GDM1 (cell line): ENCODE measurements around the gene PRPF19.

Experiments
- DNase-seq: peaks from one replicate; lab custom pipeline; 2025; lab: John Stamatoyannopoulos, UW

The PRPF19 gene

DNA sequence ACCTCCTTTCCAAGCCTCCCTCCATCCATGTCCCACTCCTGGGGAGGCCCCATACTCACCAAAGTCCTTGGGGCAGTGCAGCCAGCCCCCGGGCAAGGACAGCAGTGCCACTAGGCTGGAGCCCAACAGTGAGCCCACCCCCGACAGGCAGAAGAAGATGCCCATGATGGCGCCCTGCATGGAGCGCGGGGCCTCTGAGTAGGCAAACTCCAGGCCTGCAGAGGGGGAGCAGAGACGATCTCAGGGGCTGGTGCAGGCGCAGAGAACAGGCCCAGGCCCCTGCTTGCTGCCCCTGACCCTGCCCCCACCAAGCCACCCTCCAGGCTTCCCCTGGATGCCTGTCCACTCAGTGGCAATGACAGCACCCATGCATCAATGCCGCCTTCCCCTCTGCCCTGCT, 31.4 kb upstream of the PRPF19 start:
- no peak for DNase-seq

DNA sequence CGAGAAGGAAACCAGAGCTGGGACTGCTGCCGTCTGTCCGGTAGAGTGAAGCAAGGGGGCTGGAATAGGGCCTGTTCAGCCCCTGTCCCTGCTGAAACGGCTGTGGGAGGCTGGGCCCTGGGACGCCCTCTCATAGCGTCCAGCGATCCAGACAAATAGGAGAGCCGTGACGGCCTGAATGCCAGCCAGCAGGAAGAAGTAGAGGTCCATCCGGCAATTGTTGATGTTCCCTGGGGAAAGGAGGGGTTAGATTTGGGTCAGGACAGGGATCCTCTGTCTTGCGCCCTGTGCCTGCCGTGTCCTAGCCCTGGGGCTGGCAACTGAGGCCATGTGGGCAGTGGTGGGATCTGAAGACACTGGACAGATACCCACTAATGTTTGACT, 30.8 kb upstream of the PRPF19 start:
- DNase-seq = no peak

DNA sequence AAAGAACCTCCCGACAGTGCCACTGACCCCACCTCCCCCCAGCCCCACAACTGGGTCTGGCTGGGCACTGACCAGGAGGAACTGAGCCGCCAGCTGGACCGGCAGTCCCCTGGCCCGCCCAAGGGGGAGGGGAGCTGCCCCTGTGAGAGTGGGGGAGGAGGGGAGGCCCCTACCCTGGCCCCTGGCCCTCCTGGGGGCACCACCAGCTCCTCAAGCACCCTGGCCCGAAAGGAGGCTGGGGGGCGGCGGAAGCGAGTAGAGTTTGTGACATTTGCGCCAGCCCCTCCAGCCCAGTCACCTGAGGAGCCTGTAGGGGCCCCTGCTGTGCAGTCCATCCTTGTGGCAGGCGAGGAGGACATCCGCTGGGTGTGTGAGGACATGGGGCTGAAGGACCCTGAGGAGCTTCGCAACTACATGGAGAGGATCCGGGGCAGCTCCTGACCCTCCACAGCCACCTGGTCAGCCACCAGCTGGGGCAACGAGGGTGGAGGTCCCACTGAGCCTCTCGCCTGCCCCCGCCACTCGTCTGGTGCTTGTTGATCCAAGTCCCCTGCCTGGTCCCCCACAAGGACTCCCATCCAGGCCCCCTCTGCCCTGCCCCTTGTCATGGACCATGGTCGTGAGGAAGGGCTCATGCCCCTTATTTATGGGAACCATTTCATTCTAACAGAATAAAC, 30.2 kb upstream of the PRPF19 start:
- no peak for DNase-seq

DNA sequence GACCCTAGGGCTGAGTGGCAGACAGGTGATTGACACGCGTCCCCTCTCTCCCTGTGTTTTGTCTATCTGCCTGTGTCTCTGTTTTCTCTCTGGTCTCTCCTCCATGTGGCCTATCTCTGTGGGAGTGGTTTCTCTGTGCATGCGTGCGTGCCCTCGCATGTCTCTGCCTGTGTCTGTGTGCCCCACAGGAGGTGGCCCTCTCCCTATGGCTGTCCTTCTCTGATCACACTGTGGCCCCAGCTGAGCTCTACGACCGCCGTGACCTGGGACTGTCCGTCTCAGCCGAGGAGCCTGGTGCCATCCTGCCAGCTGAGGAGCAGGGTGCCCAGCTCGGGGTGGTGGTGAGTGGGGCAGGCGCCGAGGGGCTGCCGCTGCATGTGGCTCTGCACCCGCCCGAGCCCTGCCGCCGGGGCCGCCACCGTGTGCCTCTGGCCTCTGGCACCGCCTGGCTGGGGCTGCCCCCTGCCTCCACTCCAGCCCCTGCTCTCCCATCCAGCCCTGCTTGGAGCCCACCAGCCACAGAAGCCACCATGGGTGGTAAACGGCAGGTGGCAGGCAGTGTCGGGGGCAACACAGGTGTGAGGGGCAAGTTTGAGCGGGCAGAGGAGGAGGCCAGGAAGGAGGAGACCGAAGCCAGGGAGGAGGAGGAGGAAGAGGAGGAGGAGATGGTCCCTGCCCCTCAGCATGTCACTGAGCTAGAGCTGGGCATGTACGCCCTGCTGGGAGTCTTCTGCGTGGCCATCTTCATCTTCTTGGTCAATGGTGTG, 29.5 kb upstream of the PRPF19 start:
- DNase-seq = no peak

DNA sequence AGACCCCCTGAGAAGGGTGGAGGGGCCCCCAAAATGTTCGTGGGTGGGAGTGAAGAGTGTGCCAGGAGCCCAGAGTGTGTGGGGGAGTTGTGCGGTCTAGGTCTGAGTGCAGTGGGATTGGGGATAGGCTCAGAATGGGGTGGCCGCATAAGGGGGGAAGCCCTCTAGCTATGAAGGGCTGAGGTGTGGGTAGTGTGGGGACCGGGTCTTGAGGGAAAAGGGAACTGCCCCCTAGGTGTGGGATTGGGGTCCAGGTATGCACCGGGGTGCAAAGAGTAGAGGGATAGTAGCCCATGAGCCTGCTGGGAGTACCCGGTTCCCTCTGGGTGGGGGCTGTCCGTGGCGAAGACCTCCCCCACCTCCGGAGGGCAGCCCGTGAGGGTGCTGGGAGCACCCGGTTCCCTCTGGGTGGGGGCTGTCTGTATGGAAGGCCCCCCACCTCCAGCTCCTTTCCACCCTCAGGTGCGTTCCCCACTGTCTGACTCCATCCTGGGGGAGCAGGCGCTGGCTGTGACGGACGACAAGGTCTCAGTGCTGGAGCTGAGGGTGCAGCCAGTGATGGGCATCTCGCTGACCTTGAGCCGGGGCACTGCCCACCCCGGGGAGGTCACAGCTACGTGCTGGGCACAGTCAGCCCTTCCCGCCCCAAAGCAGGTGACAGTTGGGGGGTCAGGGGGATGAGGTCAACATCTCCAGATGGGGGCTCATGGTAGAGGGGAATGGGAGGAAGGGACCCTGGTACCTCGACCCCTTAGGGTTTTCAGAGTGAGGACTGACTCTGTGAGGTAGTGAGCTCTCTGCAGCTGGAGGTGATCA, 28.6 kb upstream of the PRPF19 start:
- DNase-seq = no peak

DNA sequence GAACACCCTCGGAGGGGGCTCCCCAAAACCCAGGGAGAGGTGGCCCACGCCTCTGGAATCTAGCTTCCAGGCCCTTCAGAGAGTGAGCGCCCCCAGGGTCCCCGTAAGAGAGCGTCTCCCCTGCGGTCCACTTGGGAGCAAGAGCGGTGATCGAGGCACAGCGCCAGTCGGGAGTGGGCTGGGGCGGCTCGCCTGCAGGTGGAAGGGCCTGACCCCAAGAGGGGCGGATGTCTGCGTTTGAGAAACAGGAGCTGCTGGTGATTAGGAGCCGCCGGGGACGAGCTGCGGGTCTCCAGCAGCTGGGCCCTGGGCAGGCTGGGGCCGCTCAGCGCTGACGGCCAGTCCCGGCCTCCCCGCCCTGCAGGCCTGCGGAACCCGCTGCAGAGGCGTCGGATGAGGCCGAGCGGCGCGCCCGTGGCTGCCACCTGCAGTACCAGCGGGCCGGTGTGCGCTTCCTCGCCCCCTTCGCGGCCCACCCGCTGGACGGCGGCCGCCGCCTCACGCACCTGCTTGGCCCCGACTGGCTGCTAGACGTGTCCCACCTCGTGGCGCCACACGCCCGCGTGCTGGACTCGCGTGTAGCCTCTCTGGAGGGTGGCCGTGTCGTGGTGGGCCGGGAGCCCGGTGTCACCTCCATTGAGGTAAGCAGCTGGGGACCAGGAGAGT, 27.9 kb upstream of the PRPF19 start:
- no peak for DNase-seq

DNA sequence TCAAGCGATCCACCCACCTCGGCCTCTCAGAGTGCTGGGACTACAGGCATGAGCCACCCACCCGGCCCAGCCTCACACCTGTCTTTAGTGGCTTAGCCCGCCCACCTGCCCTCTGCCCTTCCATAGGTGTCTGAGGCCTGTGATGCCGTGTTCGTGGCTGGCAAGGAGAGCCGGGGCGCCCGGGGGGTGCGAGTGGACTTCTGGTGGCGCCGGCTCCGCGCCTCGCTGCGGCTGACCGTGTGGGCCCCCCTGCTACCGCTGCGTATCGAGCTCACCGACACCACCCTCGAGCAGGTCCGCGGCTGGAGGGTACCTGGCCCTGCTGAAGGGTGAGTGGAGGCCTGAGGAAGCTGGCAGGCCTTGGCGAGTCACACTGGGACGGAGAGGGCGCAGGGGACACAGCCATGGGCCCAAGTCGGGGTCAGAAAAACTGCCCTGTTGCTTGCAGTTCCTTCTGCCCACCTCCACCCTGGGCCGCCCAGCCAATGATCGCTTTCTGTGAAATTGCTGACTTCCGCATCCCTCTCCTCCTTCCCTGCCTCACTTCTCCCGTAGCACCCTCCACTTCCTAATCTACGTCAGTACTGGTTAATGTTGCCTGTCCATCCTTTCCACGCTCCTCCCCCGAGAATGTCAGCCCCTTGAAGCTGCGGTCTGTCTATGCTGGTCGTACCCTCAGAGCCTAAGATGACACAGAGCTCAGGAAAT, 27.2 kb upstream of the PRPF19 start:
- DNase-seq = no peak

DNA sequence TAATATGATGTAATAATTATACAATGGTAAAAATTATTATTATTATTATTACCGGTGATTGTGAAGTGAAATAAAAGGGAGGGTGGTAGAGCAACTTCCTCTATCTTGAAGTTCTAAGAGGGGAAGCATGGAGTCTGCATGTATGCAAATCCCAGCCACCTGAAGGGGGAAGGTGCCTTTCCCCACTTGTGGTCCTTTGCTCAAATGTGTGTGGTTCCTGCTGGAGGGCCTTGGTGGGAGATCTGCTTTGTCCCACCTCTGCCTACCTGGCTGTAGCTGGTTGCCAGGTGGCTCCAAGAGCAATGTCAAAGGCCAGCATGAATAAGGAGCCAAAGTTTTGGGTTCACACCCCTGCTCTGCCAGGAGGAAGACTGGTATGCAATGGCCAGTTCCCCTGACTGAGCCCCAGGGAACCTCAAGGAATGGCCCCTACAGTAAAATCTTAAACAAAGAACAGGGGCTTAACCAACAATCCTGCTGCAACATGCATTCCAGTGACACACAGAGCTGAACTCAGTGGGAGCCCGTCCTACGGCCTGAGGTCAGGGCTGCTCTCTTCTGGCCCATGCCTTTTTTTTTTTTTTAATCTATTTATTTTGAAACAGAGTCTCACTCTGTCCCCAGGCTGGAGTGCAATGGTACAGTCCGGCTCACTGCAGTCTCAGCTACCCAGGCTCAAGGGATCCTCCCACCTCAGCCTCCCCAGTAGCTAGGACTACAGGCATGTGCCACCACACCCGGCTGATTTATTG, 26.4 kb upstream of the PRPF19 start:
- no peak for DNase-seq

DNA sequence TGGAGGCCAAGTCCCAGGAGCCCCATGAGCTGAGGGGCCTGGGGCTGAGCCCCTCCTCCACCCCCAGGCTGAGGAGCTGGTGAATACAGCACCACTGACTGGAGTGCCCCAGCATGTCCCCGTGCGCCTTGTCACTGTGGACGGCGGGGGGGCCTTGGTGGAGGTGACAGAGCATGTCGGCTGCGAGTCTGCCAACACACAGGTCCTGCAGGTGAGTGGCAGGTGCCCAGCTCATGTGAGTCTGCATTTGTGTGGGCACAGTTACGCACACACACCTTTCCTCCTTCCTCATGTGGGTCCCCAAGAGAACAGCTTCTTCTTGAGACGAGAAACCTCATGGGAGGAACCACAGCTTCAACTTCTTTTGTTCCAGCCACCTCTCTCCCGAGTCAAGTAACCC, 25.5 kb upstream of the PRPF19 start:
- DNase-seq = no peak

DNA sequence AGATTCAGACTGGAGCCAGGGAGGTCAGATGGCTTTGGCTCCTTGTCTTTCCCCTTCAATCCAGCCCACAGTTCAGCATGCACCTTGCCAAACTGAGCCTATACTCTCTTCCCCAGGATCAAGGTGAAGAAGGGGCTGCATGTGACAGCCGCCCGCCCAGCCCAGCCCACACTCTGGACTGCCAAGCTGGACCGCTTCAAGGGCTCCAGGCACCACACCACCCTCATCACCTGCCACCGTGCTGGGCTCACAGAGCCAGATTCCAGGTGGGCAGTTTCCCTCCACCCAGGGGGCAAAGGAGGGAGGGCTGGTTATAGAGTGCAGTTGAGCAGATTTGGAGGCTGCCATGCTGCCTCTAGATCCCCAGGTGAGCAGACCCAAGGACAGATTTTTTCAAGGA, 24.0 kb upstream of the PRPF19 start:
- DNase-seq = no peak

DNA sequence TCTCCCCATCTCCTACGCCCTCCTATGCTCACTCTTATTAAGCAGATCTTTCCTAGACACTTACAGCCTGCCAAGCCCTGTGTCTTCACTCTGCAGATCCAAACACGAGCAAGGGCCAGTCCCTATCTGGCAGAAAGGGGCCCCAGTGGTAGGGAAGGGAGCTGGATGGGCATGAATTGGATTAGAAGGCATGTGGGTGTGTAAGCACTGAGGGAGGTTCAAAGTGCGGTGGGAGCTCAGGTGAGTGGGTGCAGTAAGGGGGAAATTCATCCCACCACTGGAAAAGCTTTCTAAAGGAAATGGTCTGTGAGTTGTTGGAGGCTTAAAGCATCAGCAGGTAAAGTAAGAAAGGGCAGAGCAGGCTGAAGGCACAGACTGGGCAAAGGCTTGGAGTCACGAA, 23.4 kb upstream of the PRPF19 start:
- DNase-seq = no peak

DNA sequence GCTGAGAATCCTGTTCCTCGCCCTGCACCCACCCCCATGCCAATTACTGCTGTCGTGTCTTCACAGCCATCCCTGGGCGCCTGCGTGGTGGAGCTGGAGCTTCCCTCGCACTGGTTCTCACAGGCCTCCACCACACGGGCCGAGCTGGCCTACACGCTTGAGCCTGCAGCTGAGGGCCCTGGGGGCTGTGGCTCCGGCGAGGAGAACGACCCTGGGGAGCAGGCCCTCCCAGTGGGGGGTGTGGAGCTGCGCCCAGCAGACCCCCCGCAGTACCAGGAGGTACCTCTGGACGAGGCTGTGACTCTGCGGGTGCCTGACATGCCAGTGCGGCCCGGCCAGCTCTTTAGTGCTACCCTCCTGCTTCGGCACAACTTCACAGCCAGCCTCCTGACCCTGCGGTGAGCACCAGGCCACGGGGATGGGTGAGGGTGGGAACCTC, 22.2 kb upstream of the PRPF19 start:
- no peak for DNase-seq

DNA sequence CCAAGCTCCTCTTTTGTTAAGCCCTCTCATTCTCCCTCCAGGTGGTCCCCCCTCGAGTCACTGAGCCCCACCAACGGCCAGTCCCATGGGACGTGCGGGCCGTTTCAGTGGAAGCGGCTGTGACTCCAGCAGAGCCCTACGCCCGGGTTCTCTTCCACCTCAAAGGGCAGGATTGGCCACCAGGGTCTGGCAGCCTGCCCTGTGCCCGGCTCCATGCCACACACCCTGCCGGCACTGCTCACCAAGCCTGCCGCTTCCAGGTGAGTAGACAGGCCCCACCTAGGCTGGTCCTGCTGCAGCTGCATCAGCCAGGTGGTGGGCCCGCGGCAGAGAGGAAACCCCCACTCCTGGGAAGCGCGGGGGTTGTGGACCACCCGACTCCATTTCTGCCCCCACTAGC, 21.2 kb upstream of the PRPF19 start:
- no peak for DNase-seq

DNA sequence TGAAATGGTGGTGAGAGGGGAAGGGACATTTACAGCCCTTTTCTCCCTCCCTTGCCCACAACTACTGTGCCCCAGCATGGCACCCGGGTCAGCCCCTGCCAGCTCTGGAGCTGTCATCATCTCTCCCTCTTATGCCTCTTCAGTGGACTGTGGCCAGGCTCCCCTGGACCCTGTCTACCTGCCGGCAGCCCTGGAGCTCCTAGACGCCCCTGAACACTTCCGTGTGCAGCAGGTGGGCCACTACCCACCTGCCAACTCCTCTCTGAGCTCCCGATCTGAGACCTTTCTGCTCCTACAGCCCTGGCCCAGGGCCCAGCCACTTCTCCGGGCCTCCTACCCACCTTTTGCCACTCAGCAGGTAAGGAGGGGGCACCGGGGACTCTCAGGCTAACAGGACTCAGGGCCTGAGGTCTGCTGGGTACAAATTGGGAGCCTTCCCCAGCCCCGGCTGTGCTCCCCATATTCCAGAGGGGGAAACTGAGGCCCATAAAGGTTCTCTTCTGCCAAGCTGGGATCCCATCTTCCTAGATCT, 20.7 kb upstream of the PRPF19 start:
- DNase-seq = no peak

DNA sequence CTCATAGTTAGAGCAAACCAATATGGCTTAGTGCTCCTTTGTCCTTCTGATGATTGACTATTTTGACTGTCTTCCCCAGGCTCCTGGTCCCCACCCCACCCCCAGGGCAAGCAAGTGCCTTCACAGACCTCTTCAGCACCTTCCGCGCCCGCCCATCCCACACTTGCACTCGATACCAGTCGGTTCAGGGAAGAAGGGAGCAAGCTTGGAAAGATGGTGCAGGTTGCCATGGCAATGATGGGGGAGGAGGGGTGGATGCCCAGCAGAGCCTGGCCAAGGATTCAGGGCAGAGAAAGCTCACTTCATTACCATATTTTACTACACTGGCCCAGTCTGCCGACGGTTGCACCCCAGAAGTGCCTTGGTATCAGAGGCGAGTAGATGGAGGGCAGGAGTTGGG, 20.1 kb upstream of the PRPF19 start:
- no peak for DNase-seq

DNA sequence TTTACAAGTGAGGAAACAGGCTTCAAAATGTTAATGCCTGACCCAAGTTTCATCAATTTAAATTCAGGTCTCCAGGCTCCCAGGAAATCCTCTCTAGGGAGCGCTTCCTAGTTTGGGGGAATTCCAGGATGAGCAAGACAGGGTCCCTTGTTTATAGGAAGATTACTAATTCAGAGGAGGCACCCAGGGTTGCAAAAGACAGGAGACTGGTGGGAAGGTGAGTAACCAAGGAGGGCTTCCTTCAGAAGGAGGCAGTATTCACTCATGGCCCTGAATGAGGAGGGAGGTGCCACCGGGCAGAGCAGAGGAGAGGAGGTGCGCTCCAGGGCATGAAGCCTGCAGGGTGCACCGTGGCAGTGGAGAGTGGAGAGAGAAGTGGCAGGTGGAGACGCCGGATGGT, 19.5 kb upstream of the PRPF19 start:
- DNase-seq = no peak

DNA sequence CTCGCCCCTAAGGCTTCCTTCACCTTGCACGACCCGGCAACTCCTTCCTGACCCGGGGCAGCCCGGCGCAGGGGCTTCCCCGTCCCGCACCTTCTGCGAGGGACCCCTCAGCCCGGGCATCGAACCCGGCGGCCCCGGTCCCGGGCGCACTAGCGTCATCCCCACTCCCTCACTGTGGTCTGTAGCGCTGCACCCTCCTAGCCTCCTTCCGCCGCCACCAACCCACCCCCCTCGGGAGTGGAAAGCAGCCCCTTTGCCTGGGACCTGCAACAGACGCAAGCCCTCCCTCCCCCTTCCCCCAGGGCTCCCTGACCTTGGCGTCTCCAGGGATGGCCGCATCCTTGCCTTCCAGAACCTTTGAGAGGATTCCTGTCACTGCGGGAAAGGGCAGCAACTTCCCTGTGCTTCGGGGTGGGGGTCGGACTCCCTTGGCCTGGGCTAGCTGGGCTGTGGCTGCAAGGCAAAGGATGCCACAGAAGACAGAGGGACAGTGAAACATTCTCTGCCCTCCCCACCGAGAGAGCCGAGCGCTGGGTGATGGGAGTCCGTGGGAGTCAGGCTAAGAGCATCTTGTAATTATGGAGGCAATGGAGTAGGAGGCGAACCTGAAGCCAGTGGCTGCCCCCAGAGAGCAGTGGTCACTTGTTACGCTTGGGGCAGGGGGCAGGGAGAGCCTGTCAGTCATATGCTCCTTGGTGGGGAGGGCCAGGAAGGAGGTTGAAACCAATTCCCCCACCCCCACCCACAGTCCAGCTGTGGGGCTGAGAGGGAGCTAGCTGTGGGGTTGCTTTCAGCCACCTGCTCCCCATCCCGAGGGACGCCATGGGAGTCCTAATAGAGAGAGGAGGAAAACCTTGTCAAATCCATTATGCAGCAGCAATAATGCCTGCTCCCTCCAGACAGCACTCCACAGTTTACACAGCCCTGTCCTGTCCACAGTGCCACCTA, 18.8 kb upstream of the PRPF19 start:
- DNase-seq = no peak

DNA sequence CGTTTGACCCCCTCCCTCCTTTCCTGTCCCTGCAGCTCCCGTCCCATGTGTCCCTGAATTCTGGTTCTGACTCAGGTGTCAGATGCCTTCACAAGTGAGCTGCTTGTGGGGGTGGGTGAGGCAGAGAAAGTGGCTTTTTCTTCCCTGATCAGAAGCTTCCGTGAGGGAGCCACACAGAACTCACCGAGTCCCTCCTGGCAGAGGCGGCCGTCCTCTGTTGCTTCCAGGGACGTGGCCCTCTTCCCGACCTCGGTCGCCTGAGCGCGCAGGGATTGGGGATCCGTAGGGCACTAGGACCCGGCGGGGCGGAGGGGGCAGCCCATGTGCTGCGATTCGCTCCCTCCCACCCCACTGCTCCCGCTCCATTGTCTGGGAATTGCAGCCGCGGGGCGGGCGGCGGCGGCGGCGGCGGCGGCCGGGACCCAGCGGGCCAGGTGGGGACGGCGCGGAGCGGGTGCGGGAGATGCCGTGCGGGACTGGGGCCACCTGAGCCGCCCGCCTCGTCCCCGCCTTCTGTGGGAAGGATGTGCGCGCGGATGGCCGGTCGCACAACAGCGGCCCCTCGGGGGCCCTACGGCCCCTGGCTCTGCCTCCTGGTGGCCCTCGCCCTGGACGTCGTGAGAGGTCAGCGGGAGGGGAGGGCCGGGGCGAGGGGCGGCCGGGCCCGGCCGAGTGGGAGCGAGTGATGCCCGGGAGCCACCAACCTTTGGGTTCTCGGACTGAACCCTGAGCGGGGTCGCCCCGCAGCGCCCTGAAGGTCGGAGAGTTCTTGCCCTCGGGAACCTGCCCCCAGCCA, 17.9 kb upstream of the PRPF19 start, which contains the start of gene TMEM132A:
TMEM132A (plus strand) TSS at position 351 of the 796 bp plus-strand sequence; CDS start at position 525, 174 bp downstream.
- DNase-seq = no peak

DNA sequence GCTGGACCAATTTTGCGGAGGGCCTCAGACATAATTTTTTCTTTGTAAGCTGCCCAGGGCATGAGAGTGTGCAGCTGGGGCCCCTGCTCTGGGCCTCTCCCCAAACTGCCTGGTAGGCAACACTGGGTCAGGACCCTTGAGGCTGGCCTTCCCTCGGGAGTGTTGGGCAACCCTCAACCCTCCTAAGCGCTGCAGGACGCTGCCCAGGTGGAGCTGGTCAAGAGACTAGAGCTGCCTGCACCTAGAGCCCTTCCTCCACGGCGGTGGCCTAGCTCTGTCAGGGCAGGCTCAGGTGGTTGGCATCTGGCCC, 17.4 kb upstream of the PRPF19 start:
- DNase-seq = no peak
